Stimulated activated CD8-positive, alpha-beta memory T cell treated with anti-CD3 and anti-CD28 coated beads, Interleukin-4, amount 100 ng/mL, for 24 hours (primary cell): Measurements from ENCODE around the gene CTSL.
"Not testable (repeated sequence)": the region's sequence is repeated elsewhere in the genome, so short reads cannot be mapped to it uniquely, and the experiment has no call there.

Experiments used
- DNase-seq: peaks from one replicate; pipeline ENCODE4 v3.0.0-alpha.2; 2020; ENCODE audit warnings: low read depth

Gene CTSL

DNA sequence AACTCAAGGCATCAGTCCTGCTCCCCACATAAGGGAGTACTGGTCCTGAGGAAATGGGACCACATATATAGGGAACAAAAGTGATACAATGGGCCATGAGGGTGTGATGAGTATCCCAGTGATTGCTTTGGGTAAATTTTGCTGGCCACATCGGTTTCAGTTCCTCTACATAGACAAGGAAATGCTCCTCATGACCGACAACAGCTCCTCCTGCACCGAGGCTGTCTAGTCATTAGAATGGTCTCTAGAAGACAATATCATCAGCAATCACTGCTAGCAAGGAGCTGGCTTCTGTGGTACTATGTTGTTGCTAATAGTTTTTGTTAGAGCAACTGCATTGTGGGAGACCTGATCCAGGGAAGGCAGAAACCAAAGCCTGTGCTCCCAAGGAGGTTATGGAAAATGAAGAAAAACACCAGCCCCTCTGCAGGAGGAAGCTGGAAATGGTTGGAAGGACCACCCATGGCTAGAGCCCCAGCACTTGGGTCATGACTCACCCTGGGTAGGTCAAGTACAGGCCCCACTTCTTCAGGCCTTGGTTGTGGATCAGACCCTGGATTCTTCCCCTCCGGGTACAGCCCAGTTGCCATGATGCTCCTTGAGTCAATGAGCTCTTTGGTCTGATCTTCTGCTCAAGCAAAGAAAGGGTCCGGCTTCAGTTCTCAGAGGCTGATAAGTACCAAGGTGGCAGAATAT lies 3.4 kb upstream of the CTSL start:
- DNase-seq, result no peak

DNA sequence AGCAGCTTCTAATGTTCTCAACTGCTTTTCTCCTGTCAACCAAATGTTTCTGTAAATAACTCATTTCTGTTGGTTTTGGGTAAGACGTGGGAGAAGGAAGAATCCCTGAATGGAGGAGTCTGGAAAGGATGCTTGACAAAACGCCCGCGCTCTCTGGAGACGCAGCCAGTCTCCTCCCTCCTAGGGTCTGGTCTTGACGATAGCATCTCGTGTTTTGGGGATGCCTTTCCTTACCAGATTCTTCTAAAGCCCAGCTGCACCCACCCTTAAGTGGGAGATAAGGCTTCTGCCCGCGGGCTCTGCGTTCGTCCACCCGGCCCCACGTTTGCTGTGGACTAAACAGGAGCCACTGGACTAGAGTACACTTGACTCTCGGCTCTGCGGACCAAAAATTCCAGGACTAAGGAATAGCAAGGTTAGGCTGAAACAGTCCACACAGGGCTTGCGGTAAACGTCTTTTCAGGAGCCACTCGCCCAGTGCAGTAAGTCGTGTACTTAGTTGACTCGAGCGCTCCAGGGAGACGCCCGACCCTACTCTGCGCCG lies 491 bp upstream of the CTSL start:
- DNase-seq, result no peak

DNA sequence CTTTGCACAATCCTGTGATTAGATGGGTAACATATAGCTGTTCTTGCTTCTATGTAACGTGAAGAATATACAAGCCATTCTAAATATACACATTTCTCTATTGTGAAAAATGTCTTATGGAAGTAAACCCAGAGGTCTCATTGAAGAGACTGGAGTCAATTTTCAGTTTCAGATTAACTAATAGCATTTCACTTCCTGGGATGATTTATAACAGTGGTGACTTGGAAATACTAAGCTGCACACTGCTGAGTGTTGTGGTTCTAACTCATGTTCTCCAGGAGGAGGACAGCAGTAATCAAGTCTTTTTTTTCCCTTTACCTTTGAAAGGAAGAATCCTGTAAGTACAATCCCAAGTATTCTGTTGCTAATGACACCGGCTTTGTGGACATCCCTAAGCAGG lies 3.3 kb downstream of the CTSL start:
- no peak for DNase-seq

DNA sequence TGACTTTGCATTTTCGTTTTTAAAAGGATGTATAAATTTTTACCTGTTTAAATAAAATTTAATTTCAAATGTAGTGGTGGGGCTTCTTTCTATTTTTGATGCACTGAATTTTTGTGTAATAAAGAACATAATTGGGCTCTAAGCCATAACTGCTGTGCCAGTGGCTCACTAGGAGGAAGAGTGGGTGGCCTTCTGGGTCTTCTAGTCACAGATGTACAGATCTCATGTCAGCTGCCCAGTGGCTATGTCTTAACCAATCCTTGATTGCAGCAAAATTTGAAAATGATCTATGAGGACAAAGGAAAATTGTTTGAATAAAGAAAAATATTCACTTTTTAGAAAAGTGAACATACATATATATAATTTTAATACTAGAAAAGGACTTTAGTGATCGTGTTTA lies 5.4 kb downstream of the CTSL start:
- no peak for DNase-seq

DNA sequence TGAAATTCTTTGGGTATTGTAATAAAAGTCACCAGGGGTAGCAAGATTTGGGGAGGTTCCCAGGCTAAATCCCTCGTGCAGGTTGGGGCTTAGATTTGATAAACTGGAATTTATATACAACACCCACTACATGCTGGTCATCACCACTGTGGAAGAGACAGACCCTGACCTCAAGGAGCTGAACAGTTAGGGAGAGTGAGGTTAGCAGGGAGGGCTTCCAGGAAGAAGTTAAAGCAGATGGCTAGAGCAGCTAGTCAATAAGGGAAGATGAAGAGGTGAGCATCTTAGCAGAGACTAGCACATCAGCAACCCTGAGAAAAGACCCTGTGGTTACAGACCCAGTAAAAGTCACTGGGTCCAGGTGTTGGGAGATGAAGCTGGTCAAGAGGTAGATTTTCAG lies 6.4 kb downstream of the CTSL start:
- no peak for DNase-seq

DNA sequence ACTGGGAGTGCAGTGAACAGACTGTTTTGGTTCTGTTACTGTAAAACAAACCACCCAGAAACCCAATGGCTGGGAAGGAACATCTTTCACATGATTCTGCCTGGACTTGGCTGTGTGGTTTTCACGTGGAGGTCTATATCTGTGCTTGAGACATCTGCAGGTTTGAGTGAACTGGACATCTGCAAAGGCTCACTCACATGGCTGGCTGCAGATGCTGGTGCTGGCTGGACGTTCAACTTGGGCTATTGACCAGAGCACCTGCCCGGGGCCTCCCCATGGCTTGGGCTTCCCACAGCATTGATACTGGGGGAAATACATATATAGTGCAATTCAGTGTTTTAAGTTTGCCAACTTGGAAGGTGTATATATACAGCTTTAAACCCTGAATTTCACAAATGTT lies 6.8 kb downstream of the CTSL start:
- no peak for DNase-seq

DNA sequence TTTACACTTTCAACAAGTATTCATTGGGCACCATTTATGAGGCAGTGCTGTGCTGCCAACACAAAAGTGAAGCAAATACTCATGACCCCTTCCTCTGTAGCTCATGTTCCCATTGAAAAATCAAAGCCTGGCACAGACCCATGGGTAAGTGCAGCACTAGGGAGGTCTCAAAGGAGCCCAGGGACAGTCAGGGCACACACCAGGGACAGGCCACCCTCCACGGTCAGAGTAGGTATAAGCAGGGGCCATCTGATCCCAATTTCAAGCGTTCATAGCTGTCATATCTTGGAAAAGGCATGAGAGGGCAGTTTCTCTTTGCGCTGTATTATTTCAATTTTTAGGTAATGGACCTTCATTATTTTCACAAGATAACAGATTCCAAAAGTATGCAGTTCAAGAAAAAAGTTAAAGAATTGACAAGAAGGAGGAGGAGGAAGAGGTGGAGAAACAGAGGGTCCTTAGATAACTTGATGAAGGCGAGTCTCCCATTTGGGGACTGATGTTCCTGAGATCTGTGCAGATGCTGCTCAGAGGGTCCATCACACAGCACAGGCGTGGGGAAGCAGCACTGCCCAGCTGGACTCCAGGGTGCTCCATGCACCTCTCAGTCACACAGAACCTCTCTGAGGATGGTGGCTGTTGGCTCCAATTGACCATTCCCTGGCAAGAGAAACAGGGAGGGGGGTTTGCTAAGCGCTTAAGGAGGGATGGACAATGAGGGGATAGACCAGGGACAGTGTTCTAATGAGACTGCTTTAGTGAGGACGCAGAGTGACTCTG lies 7.5 kb downstream of the CTSL start:
- no peak for DNase-seq

DNA sequence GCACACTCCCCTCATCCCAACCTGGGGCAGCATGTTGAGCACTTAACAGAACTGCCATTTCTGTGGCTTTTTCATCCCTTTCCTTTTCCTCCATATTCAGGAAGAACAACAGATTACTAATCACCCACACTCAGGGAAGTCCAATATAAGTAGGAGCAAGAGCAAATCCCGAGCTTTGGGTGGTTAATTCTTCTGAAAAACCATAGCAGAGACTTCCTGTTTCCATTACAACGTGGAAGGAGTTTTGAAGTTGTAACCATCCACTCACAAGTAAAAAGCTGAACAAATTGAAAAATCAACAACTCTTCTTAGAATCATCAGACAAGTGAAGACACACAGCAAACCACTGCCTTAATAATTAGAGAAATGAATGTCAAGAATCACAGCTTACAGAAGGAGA lies 8.2 kb downstream of the CTSL start:
- no peak for DNase-seq

DNA sequence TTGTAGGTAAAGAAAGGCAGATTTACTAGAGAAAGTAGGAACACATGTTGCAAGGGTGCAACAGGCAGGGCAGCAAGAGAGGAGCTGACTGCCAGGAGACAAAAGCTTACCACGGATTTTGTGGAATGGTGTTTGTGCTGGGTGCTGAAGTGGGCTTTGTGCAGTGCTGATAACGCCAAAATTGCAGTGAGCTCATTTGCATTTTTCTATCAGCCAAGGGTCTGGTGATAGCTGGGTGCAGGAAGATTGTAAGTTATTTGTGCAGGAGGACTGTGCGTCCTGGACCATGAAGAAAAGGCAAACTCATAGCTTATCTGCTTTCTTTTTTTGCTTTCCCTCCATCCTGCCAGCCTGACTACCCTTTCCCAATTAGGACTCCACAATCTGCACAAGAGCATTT lies 13.6 kb downstream of the CTSL start:
- no peak for DNase-seq

DNA sequence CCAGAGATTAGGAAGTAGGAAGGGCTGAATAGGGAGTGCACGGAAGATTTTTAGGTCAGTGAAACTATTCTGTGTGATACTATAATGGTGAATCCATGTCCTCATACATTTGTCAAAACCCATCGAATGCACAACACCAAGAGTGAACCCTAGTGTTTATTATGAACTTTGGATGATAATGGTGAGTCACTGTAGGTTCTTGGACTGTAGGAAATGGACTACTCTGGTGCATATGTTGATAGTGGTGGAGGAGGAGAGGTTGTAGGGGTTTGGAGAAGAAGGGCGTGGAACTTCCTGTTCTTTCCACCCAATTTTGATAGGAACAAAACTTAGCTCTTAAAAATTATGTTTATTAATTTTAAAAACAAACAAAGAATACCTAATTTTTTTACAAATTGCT lies 14.3 kb downstream of the CTSL start:
- DNase-seq, result no peak

DNA sequence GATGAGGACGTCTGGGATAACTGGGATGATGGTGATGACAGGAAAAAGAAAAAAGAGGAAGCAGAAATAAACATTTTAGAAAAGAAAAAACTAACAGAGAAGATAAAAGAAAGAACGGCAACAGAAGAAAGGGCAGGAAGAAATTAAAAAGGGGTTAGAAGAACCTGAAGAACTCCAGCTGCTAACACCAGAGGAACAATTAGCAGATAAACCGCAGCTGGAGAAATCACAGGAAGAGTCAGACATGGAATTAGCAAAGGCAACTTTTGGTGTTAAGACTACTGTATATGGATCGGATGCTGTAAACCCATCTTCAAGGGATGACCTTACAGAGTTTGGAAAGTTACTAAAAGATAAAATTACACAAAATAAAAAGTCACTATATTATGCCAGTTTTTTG lies 15.4 kb downstream of the CTSL start:
- no peak for DNase-seq

DNA sequence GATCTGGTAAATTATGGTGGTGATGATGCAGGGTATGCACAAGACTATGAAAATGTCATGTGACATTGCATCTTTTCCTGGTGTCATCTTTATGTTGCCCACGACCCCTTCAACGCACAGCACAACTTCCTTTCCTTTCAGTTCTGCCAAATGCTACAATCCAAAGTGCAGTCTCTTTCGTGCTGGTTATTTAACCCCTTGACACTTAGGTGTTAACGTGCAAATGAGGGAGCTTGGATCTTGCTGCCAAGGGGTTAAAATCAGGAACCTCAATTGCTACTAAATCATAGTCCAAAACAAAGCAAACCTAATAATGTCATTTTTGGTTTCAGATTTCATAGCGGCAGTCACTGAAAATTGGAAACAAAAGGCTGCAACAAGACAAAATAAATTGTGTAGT lies 16.0 kb downstream of the CTSL start:
- DNase-seq, result no peak

DNA sequence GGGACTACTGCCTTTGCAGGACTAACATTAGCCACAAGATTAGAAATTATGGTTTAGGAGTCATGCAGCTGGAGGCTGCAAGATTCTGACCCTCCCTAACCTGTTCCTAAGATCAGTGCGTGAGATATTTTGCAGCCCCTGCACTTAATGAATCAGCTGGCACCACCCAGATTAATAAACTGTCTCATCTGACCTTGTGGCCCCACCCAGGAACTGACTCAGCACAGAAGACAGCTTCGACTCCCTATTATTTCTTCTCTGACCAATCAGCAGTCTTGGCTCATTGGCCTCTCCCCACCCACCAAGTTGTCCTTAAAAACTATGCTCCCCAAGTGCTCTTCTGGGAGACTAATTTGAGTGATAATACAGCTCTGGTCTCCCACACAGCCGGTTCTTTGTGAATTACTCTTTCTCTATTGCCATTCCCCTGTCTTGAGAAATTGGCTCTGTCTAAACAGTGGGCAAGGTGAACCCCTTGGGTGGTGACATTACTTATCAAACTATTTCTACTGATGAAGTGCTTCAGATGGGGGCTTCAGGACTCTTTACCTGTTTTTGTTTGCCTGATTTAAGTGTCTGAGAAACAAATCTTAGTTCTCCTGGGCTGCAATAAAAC lies 17.0 kb downstream of the CTSL start:
- DNase-seq, result no peak

DNA sequence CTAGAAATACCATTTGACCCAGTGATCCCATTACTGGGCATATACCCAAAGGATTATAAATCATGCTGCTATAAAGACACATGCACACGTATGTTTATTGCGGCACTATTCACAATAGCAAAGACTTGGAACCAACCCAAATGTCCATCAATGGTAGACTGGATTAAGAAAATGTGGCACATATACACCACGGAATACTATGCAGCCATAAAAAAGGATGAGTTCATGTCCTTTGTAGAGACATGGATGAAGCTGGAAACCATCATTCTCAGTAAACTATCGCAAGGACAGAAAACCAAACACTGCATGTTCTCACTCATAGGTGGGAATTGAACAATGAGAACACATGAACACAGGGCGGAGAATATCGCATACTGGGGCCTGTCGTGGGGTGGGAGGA lies 18.3 kb downstream of the CTSL start:
- DNase-seq, result not testable (repeated sequence)

DNA sequence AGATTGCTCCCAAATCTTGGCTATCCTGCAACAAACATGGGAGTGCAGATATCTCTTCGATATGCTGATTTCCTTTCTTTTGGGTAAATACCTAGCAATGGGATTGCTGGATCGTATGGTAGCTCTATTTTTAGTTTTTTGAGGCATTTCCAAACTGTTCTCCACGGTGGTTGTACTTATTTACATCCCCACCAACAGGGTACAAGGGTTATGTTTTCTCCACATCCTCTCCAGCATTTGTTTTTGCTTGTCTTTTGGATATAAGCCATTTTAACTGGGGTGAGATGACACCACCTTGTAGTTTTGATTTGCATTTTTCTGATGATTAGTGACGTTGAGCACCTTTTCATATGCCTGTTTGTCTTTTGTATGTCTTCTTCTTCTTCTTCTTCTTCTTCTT lies 20.3 kb downstream of the CTSL start:
- no peak for DNase-seq

DNA sequence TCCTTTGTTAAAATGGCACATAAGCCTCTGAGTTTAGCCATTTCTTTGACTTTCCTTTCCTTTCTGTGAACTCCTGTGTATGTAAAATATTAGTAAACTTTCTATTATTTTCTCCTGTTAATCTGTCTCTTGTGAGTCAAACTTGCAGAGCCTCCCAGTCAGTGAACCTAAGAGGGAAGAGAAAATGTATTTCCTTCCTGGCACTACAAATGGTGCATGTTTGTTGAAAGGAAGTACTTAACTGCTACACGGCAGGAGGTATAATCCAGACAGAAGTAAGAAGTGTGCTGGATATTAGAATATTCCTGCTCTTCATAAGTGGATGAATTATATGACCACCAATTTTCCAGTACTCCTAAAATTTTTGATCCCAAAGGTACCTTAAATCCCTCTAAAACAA lies 23.0 kb downstream of the CTSL start:
- no peak for DNase-seq

DNA sequence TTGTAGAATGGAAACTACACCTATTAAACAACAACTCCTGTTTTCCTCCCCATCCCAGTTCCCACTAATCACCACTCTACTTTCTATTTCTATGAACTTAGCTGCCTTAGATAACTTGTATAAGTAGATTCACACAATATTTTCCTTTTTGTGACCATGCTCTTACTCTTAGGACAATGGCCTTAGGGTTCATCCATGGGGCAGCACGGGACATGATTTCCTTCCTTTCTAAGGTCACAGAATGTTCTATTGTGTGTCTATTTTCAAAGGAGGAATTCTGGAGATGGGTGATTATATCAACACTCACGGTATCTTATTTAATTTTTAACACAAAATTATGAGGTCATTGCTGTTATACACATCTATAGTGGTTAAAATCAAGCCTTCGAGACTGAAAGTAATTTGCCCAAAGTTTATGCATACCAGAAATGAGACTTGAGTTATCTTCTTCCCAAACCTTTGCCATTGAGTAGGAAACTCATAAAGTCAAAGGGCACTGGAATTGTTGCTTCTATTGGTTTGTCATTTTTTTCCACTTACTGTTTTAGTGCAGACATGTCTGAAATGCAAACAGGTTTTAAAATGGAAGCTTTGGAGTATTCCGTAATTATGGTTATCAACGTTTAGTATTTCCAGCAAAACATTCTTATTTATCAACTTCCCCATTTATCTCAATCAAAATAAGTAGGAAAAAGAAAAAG lies 23.6 kb downstream of the CTSL start:
- no peak for DNase-seq

DNA sequence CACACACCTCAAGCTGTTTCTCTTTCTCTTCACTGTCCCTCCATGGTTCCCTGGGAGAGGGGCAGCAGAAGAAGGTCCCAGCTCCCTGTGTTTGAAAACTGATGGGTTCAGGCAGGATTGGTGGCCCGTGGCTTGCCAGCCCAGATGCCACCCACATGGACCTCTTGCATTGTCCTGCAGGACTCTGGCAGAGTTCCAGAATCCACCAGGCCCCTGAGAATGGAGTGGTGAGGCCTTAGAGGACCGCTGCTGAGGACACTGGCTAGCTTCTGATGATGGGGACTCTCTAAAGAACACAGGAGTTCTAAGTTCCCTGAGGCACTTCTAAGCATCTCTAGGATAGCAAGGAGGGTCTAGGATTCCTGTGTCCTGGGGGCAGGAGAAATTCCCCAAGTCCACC lies 24.8 kb downstream of the CTSL start:
- no peak for DNase-seq

DNA sequence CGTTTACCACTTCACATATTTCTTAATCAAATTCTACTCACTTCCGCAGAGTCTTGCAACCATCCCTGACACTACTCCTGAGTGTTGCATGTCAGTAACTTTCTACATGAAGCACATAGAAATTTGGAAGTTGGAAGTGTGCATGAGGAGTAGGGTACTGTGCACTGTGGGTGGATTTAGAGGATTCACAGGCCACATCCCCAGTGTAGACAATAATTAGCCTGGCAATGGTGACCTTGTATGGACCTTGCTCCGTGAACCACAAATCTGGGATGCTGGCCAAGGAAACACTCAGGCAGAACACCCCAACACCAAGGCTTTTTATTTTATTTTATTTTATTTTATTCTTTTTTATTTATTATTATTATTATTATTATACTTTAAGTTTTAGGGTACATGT lies 25.5 kb downstream of the CTSL start:
- DNase-seq, result no peak

DNA sequence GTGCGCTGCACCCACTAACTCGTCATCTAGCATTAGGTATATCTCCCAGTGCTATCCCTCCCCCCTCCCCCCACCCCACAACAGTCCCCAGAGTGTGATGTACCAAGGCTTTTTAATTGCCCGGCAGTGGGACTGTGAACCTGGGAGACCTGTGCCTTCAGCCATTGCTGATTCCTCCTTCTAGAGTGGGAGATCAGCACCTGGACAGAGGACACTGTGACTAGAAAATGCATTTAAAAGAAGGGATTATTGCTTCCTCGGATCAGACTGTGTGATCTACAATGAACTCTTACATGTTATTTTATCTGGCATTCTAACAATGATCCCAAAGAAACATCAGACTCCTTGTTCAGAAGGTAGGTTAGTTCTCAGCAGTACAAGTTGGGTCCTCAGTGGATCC lies 25.9 kb downstream of the CTSL start:
- no peak for DNase-seq

DNA sequence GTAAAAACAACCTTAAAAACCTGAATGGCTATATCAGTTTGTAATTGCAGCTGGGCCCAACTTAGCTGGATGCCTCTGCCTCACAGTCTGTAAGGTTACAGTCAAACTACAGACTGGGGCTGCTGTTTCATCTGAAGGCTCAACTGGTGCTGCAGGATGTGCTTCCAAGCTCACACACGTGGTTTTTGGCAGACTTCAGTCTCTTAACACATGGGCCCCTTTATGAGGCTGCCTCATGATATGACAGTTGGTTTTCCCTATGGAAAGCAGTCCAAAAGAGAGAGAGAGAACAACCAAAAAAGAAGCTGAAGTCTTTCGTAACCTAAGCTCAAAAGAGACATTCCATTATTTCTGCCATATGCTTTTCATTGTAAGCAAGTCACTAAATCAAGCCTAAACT lies 27.4 kb downstream of the CTSL start:
- no peak for DNase-seq

DNA sequence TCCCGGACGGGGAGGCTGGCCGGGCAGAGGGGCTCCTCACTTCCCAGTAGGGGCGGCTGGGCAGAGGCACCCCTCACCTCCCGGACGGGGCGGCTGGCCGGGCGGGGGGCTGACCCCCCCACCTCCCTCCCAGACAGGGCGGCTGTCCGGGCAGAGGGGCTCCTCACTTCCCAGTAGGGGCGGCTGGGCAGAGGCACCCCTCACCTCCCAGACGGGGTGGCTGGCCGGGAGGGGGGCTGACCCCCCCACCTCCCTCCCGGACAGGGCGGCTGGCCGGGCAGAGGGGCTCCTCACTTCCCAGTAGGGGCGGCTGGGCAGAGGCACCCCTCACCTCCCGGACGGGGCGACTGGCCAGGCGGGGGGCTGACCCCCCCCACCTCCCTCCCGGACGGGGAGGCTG lies 32.4 kb downstream of the CTSL start:
- not testable (repeated sequence) for DNase-seq

DNA sequence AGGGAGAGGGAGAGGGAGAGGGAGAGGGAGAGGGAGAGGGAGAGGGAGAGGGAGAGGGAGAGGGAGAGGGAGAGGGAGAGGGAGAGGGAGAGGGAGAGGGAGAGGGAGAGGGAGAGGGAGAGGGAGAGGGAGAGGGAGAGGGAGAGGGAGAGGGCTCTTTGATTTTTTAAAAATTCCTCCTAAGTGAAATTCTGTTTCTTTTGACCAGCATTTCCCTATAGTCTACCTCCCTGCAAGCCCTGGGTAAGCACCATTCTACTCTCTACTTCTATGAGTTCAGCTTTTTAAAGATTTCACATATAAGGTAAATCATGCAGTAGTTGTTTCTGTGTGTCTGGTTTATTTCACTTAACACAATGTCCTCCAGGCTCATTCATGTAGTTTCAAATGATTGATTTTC lies 34.1 kb downstream of the CTSL start:
- DNase-seq, result not testable (repeated sequence)
